Measurements from ENCODE around the gene TUT4. TPM values are rescaled to one million over a fixed set of nuclear protein-coding genes. Genes with fewer than 3 reads are reported as not detected.

TUT4 gene
- total RNA-seq, 2 experiments from 2014 or later, result 70.8 to 72.4 TPM

DNA sequence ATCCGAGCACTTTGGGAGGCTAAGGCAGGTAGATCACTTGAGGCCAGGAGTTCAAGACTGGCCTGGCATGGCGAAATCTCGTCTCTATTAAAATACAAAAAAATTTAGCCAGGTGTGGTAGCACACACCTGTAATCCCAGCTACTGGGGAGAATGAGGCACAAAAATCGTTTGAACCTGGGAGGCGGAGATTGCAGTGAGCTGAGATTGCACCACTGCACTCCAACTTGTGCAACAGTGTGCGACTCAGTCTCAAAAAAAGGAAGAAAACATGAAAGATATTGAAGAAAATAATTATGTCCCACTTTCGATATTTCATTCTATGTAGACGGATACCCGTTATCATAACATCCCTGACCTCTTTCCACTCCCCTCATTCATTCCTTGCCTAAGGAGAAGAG is 19.2 kb downstream of the TUT4 start:
- BruUV-seq (replicated peaks), result no TSS peak
- peaks cover 83% of the 10 kb centered on the region for H3K79me2 ChIP-seq (ENCODE audit: insufficient read depth, low read depth, low read length)
- no peak overlapping the region for H3K4me3 ChIP-seq (ENCODE audit: low read depth, low read length, poor library complexity, severe bottlenecking)
- ChIA-PET CTCF (ENCODE audit: unreplicated experiment) (interaction anchor here (0.6 kb wide), 1 partner anchor 1073 kb away, joined by 3 read pairs; no protein-coding TSS in a partner anchor), POLR2A (interaction anchor here (0.7 to 1.5 kb wide), 3 partner anchors 11 to 19 kb away, joined by 4 to 7 read pairs (median 5); partner anchors contain the start of gene TUT4)
- peaks cover 14% of the 10 kb centered on the region; the same call in 1 of the 2 replicates for H3K9me3 ChIP-seq (ENCODE audit: low read length)
- no peak overlapping the region for H3K27ac ChIP-seq (ENCODE audit: low read depth, low read length, poor library complexity, severe bottlenecking)
- no peak overlapping the region for H2AFZ ChIP-seq (ENCODE audit: low read length)
- intact Hi-C loops (cut with micrococcal nuclease; ENCODE audit: unreplicated experiment), result no loop called here
- no peak for DNase-seq (ENCODE audit: low spot score)
- no peak overlapping the region for H3K4me2 ChIP-seq (ENCODE audit: low read length)
- TF ChIP-seq, protein P1, sequence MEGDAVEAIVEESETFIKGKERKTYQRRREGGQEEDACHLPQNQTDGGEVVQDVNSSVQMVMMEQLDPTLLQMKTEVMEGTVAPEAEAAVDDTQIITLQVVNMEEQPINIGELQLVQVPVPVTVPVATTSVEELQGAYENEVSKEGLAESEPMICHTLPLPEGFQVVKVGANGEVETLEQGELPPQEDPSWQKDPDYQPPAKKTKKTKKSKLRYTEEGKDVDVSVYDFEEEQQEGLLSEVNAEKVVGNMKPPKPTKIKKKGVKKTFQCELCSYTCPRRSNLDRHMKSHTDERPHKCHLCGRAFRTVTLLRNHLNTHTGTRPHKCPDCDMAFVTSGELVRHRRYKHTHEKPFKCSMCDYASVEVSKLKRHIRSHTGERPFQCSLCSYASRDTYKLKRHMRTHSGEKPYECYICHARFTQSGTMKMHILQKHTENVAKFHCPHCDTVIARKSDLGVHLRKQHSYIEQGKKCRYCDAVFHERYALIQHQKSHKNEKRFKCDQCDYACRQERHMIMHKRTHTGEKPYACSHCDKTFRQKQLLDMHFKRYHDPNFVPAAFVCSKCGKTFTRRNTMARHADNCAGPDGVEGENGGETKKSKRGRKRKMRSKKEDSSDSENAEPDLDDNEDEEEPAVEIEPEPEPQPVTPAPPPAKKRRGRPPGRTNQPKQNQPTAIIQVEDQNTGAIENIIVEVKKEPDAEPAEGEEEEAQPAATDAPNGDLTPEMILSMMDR (conservative IDR thresholded peaks at IDR 0.05; ENCODE audit: low read length), result no peak
- TF ChIP-seq EZH2phosphoT487 (IDR thresholded peaks at IDR 0.05; ENCODE audit: borderline replicate concordance, low read depth, low read length), result no peak
- H3K36me3 ChIP-seq (ENCODE audit: insufficient read depth, low read length), result peaks cover 11% of the 10 kb centered on the region
- no peaks in the 10 kb centered on the region for H4K20me1 ChIP-seq (ENCODE audit: insufficient read depth, low read length)
- H3K9me2 ChIP-seq (ENCODE audit: insufficient read depth, low read length), result no peaks in the 10 kb centered on the region
- H3K4me1 ChIP-seq (ENCODE audit: insufficient read depth, low read length, poor library complexity, severe bottlenecking), result peaks cover 19% of the 10 kb centered on the region

DNA sequence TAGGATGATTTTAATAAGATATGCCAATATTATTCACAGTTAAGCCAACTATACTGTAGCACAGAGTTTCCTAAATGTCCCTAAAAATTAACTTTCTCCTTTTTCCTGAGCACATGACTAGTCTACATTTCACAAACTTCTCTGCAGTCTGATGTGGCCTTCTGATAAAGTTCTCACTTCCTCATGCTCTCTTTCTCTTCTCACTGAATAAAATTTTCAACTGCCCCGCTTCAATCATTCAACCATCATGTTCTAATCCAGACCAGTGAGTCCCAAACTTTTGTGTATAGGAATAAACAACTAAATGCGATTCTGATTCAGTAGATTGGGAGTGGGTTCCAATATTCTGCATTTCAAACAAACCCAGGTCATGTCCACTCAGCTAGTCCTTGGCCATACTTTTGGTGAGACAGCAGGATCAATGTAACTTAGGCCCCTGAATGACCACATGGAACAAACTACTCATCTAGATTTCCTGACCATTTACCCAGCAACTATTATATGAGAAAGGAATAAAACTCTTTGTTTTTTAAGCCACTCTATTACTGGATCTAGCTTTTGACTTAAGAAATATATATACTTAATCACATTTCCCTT is 20.1 kb downstream of the TUT4 start:
- H3K4me1 ChIP-seq (ENCODE audit: insufficient read depth, low read length, poor library complexity, severe bottlenecking), result peaks cover 19% of the 10 kb centered on the region
- H3K9me2 ChIP-seq (ENCODE audit: insufficient read depth, low read length), result no peaks in the 10 kb centered on the region
- H3K4me3 ChIP-seq (ENCODE audit: low read depth, low read length, poor library complexity, severe bottlenecking), result no peak overlapping the region
- intact Hi-C loops (cut with micrococcal nuclease; ENCODE audit: unreplicated experiment), result no loop called here
- H2AFZ ChIP-seq (ENCODE audit: low read length), result no peak overlapping the region
- no TSS peak for BruUV-seq (replicated peaks)
- CTCF ChIA-PET (ENCODE audit: unreplicated experiment), result no interaction called here
- peaks cover 14% of the 10 kb centered on the region; the same call in 1 of the 2 replicates for H3K9me3 ChIP-seq (ENCODE audit: low read length)
- no peak overlapping the region for H3K27ac ChIP-seq (ENCODE audit: low read depth, low read length, poor library complexity, severe bottlenecking)
- no peaks in the 10 kb centered on the region for H4K20me1 ChIP-seq (ENCODE audit: insufficient read depth, low read length)
- peaks cover 11% of the 10 kb centered on the region for H3K36me3 ChIP-seq (ENCODE audit: insufficient read depth, low read length)
- TF ChIP-seq, protein P1 (conservative IDR thresholded peaks at IDR 0.05; ENCODE audit: low read length), result no peak
- TF ChIP-seq EZH2phosphoT487 (IDR thresholded peaks at IDR 0.05; ENCODE audit: borderline replicate concordance, low read depth, low read length), result no peak
- POLR2A ChIA-PET, result interaction anchor here (0.7 to 1.5 kb wide), 7 partner anchors 10 to 196 kb away, joined by 3 to 10 read pairs (median 4); partner anchors contain the start of gene TUT4
- DNase-seq (ENCODE audit: low spot score), result no peak
- H3K4me2 ChIP-seq (ENCODE audit: low read length), result peak overlapping the region; percentile 51
- H3K79me2 ChIP-seq (ENCODE audit: insufficient read depth, low read depth, low read length), result peaks cover 80% of the 10 kb centered on the region

DNA sequence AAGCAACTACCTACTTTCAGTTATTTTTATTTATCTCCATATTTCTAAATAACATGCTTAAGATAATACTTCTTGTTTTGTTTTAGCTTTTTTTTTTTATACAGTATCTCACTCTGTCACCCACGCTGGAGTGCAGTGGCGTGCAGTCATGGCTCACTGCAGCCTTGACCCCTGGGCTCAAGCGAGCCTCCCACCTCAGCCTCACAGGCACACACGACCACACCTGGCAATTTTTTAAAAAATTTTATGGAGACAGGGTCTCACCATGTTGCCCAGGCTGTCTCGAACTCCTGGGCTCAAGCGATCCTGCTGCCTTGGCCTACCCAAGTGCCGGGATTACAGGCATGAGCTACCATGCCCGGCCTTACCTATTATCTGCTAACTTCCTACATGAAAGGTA is 20.6 kb downstream of the TUT4 start:
- no peak overlapping the region for H3K4me3 ChIP-seq (ENCODE audit: low read depth, low read length, poor library complexity, severe bottlenecking)
- no peak for DNase-seq (ENCODE audit: low spot score)
- no TSS peak for BruUV-seq (replicated peaks)
- no peaks in the 10 kb centered on the region for H4K20me1 ChIP-seq (ENCODE audit: insufficient read depth, low read length)
- peaks cover 14% of the 10 kb centered on the region; the same call in 1 of the 2 replicates for H3K9me3 ChIP-seq (ENCODE audit: low read length)
- peaks cover 75% of the 10 kb centered on the region for H3K79me2 ChIP-seq (ENCODE audit: insufficient read depth, low read depth, low read length)
- ChIA-PET POLR2A (interaction anchor here (0.6 to 1.5 kb wide), 7 partner anchors 9 to 617 kb away, joined by 3 to 10 read pairs (median 4); partner anchors contain the start of gene TUT4), CTCF (ENCODE audit: unreplicated experiment) (no interaction called here)
- H3K9me2 ChIP-seq (ENCODE audit: insufficient read depth, low read length), result no peaks in the 10 kb centered on the region
- TF ChIP-seq, protein P1 (conservative IDR thresholded peaks at IDR 0.05; ENCODE audit: low read length), result no peak
- no peak for TF ChIP-seq EZH2phosphoT487 (IDR thresholded peaks at IDR 0.05; ENCODE audit: borderline replicate concordance, low read depth, low read length)
- H3K36me3 ChIP-seq (ENCODE audit: insufficient read depth, low read length), result peaks cover 15% of the 10 kb centered on the region
- intact Hi-C loops (cut with micrococcal nuclease; ENCODE audit: unreplicated experiment), result no loop called here
- no peak overlapping the region for H2AFZ ChIP-seq (ENCODE audit: low read length)
- H3K4me1 ChIP-seq (ENCODE audit: insufficient read depth, low read length, poor library complexity, severe bottlenecking), result peaks cover 19% of the 10 kb centered on the region
- H3K27ac ChIP-seq (ENCODE audit: low read depth, low read length, poor library complexity, severe bottlenecking), result no peak overlapping the region
- H3K4me2 ChIP-seq (ENCODE audit: low read length), result peak overlapping the region; percentile 51
